ENCODE data around the gene KISS1R. TPM values are rescaled to one million over a fixed set of nuclear protein-coding genes. Genes with fewer than 3 reads are reported as not detected.

Gene KISS1R
- polyA plus RNA-seq, 2 donors, result 0.01 TPM; not detected in 1

DNA sequence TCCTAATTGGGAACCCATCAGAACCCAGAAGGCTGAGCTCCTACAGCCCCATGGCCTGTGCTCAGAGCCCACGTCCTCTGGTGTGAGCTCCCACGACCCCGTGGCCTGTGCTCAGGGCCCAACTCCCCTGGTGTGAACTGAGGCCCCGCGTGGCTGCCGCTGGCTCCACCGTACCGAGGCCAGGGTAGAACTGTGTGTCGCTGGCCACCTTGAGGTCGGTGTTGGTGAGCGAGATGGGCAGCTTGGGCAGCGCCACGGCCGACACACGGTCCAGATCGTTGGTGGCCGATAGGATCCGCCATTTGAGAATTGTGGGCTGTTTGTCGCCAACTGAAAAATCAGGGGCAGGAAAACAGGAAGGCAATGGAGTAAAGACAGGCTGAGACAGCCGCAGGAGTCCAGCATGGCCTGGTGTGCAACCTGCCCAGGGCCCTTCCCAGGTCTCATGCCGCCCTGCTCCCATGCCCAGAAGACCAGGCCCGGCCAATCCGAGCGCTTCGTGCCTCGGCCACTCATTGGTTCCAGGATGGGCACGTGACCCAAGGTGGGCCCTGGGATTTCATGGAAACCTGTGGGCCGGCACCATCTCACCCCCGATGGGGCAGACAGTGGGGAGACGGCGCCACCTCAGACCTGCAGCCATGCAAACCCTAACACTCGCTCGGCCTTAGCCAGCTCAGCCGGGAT is 35.6 kb upstream of the KISS1R start:
- Histone ChIP-seq H3K4me1 (ENCODE audit: control insufficient read depth in 2 of 2, insufficient read depth in 2 of 2, low read length in 1 of 2) (peaks cover 0 to 3% of the 10 kb centered on the region in 2 donors), H3K27ac (ENCODE audit: low read depth in 2 of 2, low read length in 1 of 2) (no peak overlapping the region), H3K27me3 (ENCODE audit: control insufficient read depth in 1 of 2, insufficient read depth in 2 of 2, low read length in 2 of 2) (no peaks in the 10 kb centered on the region), H3K36me3 (ENCODE audit: control insufficient read depth in 2 of 2, insufficient read depth in 2 of 2, low read length in 1 of 2) (peaks cover 5 to 68% of the 10 kb centered on the region in 2 donors), H3K9me3 (ENCODE audit: control insufficient read depth in 2 of 2, insufficient read depth in 1 of 2, low read depth in 1 of 2, low read length in 1 of 2) (no peaks in the 10 kb centered on the region), H3K4me3 (ENCODE audit: low read depth in 1 of 2, low read length in 2 of 2) (no peak overlapping the region)
- 97 to 98% methylated on average over 34 of the region's 34 CpGs for WGBS, 2 donors

DNA sequence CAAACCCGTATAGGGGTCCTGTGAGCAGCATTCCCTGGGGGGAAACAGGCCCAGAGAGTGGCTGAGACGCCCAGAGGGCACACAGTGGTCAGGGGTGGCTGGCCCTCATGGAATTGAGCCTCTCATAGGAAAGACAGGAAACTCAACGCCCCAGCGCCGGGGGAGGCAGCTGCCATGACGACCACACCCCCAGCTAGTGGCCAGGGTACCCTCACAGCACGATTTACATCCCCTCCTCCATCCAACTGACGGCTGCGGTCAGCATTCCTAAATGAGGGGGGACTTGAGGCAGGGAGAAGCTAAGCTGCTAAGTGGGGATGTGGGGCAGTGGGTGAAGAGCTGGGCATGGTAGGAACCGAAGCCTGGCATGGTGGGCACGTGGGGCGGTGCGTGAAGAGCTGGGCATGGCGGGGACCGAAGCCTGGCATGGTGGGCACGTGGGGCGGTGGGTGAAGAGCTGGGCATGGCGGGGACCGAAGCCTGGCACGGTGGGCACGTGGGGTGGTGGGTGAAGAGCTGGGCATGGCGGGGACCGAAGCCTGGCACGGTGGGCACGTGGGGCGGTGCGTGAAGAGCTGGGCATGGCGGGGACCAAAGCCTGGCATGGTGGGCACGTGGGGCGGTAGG is 34.1 kb upstream of the KISS1R start:
- H3K27ac ChIP-seq (ENCODE audit: low read depth in 2 of 2, low read length in 1 of 2), result no peak overlapping the region
- no peaks in the 10 kb centered on the region for H3K9me3 ChIP-seq (ENCODE audit: control insufficient read depth in 2 of 2, insufficient read depth in 1 of 2, low read depth in 1 of 2, low read length in 1 of 2)
- no peaks in the 10 kb centered on the region for H3K27me3 ChIP-seq (ENCODE audit: control insufficient read depth in 1 of 2, insufficient read depth in 2 of 2, low read length in 2 of 2)
- WGBS, 2 donors, result 95 to 97% methylated on average over 16 to 29 of the region's 30 CpGs
- peaks cover 0 to 3% of the 10 kb centered on the region in 2 donors for H3K4me1 ChIP-seq (ENCODE audit: control insufficient read depth in 2 of 2, insufficient read depth in 2 of 2, low read length in 1 of 2)
- H3K36me3 ChIP-seq (ENCODE audit: control insufficient read depth in 2 of 2, insufficient read depth in 2 of 2, low read length in 1 of 2), result peaks cover 5 to 64% of the 10 kb centered on the region in 2 donors
- no peak overlapping the region for H3K4me3 ChIP-seq (ENCODE audit: low read depth in 1 of 2, low read length in 2 of 2)

DNA sequence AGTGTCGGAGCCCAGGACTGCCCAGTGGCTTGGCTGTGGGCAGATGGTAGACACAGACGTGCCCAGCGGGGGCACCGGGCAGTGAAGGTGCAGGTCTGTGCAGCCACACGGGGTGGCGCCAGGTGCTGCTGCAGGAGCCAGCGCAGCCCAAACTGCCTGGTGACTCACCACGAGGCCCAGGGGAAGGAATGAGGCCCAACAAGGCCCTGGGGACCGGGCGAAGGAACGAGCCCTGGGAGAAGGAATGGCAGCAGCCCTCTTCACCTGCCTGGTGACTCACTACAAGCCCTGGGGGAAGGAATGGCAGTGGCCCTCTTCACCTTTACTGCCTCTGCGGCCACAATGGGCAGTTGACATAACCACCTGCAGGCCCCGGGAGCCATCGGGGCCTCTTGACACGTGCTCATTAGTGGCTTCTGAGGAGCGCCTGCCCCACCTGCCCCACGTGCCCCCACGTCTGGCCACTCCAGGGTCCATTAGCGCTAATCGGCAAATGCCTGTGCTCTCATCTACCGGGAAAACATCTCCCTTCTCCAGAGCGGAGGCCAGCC is 33.4 kb upstream of the KISS1R start:
- Histone ChIP-seq H3K4me1 (ENCODE audit: control insufficient read depth in 2 of 2, insufficient read depth in 2 of 2, low read length in 1 of 2) (peaks cover 0 to 3% of the 10 kb centered on the region in 2 donors), H3K27me3 (ENCODE audit: control insufficient read depth in 1 of 2, insufficient read depth in 2 of 2, low read length in 2 of 2) (no peaks in the 10 kb centered on the region), H3K27ac (ENCODE audit: low read depth in 2 of 2, low read length in 1 of 2) (no peak overlapping the region), H3K4me3 (ENCODE audit: low read depth in 1 of 2, low read length in 2 of 2) (no peak overlapping the region), H3K9me3 (ENCODE audit: control insufficient read depth in 2 of 2, insufficient read depth in 1 of 2, low read depth in 1 of 2, low read length in 1 of 2) (no peaks in the 10 kb centered on the region), H3K36me3 (ENCODE audit: control insufficient read depth in 2 of 2, insufficient read depth in 2 of 2, low read length in 1 of 2) (peaks cover 5 to 68% of the 10 kb centered on the region in 2 donors)
- WGBS, 2 donors, result 76 to 80% methylated on average over 18 to 22 of the region's 22 CpGs

DNA sequence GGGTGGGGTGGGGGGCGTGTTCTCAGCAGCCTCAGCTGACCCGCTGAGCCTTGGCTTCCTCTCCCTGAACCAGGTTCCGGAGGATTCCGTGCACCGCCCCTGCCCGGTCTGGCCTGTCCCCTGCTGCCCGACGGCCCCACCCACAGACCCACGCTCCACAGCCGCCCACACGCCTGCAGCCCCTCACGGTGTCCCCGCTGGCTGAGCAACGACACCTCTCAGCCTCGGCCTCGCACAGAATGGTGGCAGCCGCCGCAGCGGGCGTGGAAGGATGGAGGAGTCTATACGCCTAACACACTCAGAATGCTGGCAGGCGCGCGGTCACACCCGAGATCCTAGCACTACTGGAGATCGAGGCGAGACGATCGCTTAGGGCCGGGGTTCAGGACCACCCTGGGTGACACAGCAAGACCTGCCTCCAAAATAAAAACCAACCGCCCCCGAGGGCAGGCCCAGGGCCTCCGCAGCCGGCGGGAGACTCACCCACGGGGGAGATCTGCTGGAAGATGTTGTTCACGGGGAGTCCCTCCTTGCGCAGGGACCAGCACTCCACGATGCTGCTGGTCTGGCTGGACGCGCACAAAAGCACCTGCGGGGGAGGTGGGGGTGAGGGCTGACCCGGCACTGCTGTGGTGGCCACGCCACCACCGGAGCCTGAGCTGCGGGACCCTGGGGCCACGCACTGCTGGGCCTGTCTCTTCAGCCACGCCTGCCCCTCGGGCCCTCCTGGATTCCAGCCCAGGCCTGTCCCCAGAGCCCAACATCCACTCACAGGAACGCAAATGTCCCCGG is 32.5 kb upstream of the KISS1R start:
- Histone ChIP-seq H3K27ac (ENCODE audit: low read depth in 2 of 2, low read length in 1 of 2) (no peak overlapping the region), H3K4me3 (ENCODE audit: low read depth in 1 of 2, low read length in 2 of 2) (no peak overlapping the region), H3K9me3 (ENCODE audit: control insufficient read depth in 2 of 2, insufficient read depth in 1 of 2, low read depth in 1 of 2, low read length in 1 of 2) (no peaks in the 10 kb centered on the region), H3K36me3 (ENCODE audit: control insufficient read depth in 2 of 2, insufficient read depth in 2 of 2, low read length in 1 of 2) (peaks cover 6 to 70% of the 10 kb centered on the region in 2 donors), H3K27me3 (ENCODE audit: control insufficient read depth in 1 of 2, insufficient read depth in 2 of 2, low read length in 2 of 2) (no peaks in the 10 kb centered on the region), H3K4me1 (ENCODE audit: control insufficient read depth in 2 of 2, insufficient read depth in 2 of 2, low read length in 1 of 2) (peaks cover 0 to 3% of the 10 kb centered on the region in 2 donors)
- 91 to 92% methylated on average over 49 to 51 of the region's 51 CpGs for WGBS, 2 donors

DNA sequence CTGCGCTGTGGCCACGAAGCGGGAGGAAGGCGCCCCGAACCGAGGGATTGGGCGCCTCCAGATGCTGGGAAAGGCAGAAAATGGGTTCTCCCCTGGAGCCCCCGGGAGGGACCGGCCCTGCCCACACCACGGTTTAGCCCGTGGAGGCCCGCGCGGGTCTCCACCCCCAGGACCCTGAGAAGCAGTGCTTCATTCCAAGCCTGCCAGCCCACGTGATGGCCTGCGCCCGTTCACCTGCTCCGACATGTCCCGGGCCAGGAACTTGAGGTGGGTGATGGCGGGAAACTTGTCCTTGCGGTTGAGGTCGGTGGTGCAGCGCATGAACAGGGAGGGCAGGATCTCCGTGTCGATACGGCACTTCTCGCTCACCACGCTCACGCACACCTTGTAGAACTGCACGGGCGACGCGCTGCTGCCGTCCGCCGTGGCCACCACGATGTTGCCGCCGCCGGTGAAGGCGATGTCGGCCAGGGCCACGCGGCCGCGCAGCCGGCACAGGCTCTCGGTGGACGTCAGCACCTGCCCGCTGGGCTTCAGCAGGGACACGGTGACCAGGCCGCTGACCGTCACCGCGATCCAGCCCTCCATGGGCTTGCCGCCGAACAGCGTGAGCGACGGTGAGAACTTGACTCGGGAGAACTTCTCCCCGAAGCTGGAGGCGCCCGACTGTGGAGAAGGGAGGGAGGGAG is 31.5 kb upstream of the KISS1R start:
- H3K27me3 ChIP-seq (ENCODE audit: control insufficient read depth in 1 of 2, insufficient read depth in 2 of 2, low read length in 2 of 2), result no peaks in the 10 kb centered on the region
- peaks cover 10 to 71% of the 10 kb centered on the region in 2 donors for H3K36me3 ChIP-seq (ENCODE audit: control insufficient read depth in 2 of 2, insufficient read depth in 2 of 2, low read length in 1 of 2)
- peaks cover 0 to 3% of the 10 kb centered on the region in 2 donors for H3K4me1 ChIP-seq (ENCODE audit: control insufficient read depth in 2 of 2, insufficient read depth in 2 of 2, low read length in 1 of 2)
- H3K27ac ChIP-seq (ENCODE audit: low read depth in 2 of 2, low read length in 1 of 2), result no peak overlapping the region
- H3K9me3 ChIP-seq (ENCODE audit: control insufficient read depth in 2 of 2, insufficient read depth in 1 of 2, low read depth in 1 of 2, low read length in 1 of 2), result no peaks in the 10 kb centered on the region
- H3K4me3 ChIP-seq (ENCODE audit: low read depth in 1 of 2, low read length in 2 of 2), result no peak overlapping the region
- WGBS, 2 donors, result 94 to 95% methylated on average over 64 of the region's 64 CpGs

DNA sequence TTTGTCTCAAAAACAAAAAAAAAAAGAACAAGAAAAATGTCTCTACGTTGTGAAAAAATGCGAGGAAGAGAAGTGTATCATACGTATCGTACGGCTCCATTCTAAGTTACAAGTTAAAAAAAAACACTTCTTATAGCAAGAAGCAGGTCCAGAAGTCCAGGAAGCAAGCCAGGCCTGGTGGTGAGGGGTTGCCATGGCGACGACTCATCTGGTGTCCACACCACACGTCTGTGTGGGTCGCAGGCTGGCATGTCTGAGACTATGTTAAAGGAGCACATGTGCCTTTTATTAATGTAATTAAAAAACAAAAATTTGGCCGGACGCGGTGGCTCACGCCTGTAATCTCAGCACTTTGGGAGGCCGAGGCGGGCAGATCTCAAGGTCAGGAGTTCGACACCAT is 30.1 kb upstream of the KISS1R start:
- Histone ChIP-seq H3K4me1 (ENCODE audit: control insufficient read depth in 2 of 2, insufficient read depth in 2 of 2, low read length in 1 of 2) (peaks cover 3 to 8% of the 10 kb centered on the region in 2 donors), H3K27me3 (ENCODE audit: control insufficient read depth in 1 of 2, insufficient read depth in 2 of 2, low read length in 2 of 2) (no peaks in the 10 kb centered on the region), H3K4me3 (ENCODE audit: low read depth in 1 of 2, low read length in 2 of 2) (no peak overlapping the region), H3K9me3 (ENCODE audit: control insufficient read depth in 2 of 2, insufficient read depth in 1 of 2, low read depth in 1 of 2, low read length in 1 of 2) (no peaks in the 10 kb centered on the region), H3K36me3 (ENCODE audit: control insufficient read depth in 2 of 2, insufficient read depth in 2 of 2, low read length in 1 of 2) (peaks cover 11 to 61% of the 10 kb centered on the region in 2 donors), H3K27ac (ENCODE audit: low read depth in 2 of 2, low read length in 1 of 2) (no peak overlapping the region)
- WGBS, 2 donors, result 83 to 87% methylated on average over 16 of the region's 16 CpGs

DNA sequence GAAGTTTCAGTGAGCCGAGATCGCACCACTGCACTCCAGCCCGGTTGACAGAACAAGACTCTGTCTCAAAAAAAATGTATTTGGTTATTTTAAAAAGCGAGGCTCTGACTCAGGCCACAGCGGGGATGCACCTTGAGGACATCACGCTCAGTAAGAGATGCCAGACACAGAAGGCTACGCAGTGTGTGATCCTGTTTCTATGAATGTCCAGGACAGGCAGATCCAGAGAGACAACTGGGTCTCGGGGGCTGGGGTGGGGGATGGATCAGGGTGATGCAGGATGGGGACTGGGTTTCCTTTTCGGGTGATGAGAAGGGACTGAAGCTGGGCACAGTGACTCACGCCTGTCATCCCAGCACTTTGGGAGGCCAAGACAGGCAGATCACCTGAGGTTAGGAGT is 29.5 kb upstream of the KISS1R start:
- peaks cover 3 to 8% of the 10 kb centered on the region in 2 donors for H3K4me1 ChIP-seq (ENCODE audit: control insufficient read depth in 2 of 2, insufficient read depth in 2 of 2, low read length in 1 of 2)
- no peak overlapping the region for H3K27ac ChIP-seq (ENCODE audit: low read depth in 2 of 2, low read length in 1 of 2)
- H3K27me3 ChIP-seq (ENCODE audit: control insufficient read depth in 1 of 2, insufficient read depth in 2 of 2, low read length in 2 of 2), result no peaks in the 10 kb centered on the region
- 95 to 99% methylated on average over 10 of the region's 10 CpGs for WGBS, 2 donors
- H3K4me3 ChIP-seq (ENCODE audit: low read depth in 1 of 2, low read length in 2 of 2), result no peak overlapping the region
- peaks cover 11 to 56% of the 10 kb centered on the region in 2 donors for H3K36me3 ChIP-seq (ENCODE audit: control insufficient read depth in 2 of 2, insufficient read depth in 2 of 2, low read length in 1 of 2)
- no peaks in the 10 kb centered on the region for H3K9me3 ChIP-seq (ENCODE audit: control insufficient read depth in 2 of 2, insufficient read depth in 1 of 2, low read depth in 1 of 2, low read length in 1 of 2)

DNA sequence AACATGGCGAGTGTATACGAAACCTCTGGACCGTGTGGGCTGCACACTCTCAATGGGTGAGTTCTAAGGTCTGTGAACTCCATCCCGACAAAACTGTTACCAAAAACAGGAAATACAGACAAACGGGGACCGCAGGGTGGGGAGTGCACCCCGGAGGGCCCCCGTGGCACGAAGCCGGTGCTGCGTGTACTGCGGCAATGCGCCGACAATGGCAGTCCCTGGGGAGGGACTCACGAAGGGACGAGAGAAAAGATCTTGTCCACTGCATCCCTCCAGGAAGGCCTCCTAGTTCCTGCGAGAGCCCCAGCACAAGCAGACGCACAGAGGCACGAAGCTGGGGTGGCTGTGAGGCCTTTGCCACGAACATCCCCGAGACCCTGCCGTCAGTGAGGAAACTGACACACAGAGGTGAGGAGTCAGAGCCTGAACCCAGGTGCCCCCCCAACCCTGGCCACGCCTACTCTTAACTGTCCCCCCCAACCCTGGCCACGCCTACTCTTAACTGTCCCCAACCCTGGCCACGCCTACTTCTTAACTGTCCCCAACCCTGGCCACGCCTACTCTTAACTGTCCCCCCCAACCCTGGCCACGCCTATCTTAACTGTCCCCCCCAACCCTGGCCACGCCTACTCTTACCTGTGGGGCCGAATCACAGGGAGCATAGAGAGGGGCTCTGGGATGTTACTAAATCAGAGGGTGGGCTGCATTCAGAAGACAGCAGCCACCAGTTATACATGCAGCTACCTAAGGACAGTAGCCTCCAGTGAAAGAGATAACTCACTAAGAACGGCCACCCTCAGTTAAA is 28.4 kb upstream of the KISS1R start:
- Histone ChIP-seq H3K4me3 (ENCODE audit: low read depth in 1 of 2, low read length in 2 of 2) (no peak overlapping the region), H3K36me3 (ENCODE audit: control insufficient read depth in 2 of 2, insufficient read depth in 2 of 2, low read length in 1 of 2) (peaks cover 11 to 44% of the 10 kb centered on the region in 2 donors)
- WGBS, 2 donors, result 91 to 93% methylated on average over 30 of the region's 30 CpGs

More for the DNA sequence above, 28.4 kb upstream of the KISS1R start:
- Histone ChIP-seq H3K4me1 (ENCODE audit: control insufficient read depth in 2 of 2, insufficient read depth in 2 of 2, low read length in 1 of 2) (peaks cover 3 to 7% of the 10 kb centered on the region in 2 donors), H3K27ac (ENCODE audit: low read depth in 2 of 2, low read length in 1 of 2) (no peak overlapping the region), H3K9me3 (ENCODE audit: control insufficient read depth in 2 of 2, insufficient read depth in 1 of 2, low read depth in 1 of 2, low read length in 1 of 2) (no peaks in the 10 kb centered on the region), H3K27me3 (ENCODE audit: control insufficient read depth in 1 of 2, insufficient read depth in 2 of 2, low read length in 2 of 2) (no peaks in the 10 kb centered on the region)

All from esophagus (tissue), 2 donors.